NCI-H446 (cell line): ENCODE results near the gene DUSP2.

Experiments used
- DNase-seq, 2 experiments: peaks; one replicate each; lab custom pipeline; 2025; lab: John Stamatoyannopoulos, UW

The DUSP2 gene

DNA sequence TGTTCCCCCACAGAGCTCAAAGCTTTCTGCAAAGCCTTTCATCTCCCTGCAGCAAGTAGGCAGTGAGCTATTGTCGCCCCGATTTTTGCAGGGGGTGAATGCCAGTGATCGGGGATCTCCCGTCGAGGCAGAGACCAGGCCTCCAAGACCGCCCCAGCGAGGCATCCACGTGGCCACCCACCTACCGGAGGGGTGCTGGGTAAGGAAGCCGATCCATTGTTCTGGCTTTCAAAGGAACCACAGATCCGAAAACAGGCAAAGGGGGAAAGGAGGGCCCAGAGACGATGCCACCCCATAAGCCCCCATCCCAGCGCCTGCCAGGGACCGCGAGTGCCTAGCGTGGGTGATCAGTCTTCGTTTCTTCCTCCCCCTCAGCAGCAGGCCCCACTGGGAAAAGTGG, 31.3 kb downstream of the DUSP2 start:
- DNase-seq: no peak

GRCh38 chr2:96113367-96113677, 31.9 kb downstream of the DUSP2 start:
- no peak for DNase-seq

DNA sequence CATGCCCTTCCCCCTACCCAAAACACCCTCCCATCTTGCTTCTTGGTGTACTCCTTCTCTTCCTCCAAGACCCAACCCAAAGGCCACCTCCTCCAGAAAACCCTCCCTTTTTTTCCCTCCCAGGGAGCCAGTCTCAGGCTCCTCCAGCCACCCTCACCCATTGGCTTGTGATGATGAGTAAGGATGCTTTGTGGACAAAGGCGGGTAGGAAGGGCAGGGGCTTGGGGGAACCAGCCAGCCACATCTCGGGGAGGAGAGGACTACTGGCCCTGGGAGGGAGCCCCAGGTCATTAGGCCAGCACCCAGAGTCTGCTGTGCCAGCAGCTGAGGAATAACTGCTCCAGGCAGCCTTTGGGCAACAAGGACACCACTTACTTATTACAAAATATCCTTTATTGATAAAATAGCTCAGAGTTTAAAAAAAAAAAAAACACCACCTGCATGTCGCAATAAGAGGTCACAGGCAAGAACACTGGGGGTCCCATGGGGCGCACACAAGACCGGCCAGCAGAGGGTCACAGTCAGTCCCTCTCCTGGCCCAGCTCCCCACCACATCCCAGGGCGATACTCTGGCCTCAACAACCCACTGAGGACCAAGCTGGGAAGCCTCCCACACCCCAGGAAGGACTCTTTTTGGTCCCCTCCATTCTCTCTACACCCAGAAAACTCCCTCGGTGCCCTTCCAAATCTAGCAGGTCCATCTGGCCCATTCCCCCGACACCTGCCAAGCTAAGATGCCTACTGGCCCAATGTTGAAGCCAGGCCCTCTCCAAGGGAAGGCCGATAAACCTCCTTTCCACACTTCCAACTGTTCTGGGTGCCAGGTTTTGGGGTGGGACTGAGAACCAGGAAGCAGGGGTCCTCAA, 32.5 kb downstream of the DUSP2 start:
- no peak for DNase-seq

DNA sequence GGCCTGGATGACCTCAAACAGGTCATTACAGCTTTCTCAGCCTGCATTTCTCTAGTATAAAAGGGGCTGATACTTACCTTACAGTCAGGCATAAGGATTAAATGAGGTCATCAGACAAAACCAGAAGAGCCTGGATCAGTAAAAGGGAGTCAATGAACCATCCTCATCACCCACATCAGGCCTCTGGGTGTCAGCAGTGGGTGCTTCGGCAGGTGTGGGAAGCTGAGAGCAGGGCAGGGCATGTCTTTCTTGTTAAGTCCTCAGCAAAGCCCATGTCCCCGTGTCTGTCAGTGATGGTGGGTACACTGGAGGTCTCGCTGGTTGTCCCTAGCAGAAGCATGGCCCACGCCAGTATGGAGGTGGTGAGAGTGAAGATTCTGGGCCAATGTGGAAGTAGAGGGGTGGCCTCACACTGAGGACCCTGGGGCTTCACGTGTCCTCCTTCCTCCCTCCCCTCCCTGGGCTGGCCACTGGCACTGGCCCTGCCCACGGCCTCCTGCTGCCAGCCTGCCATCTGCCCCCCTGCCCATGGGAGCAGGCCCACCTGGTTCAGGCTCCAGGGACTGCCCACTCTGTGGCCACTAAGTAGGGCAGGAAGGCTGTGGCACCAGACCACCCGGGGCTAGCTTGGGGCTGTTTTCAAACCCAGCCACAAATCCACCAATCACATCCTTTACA, 33.3 kb downstream of the DUSP2 start:
- no peak for DNase-seq

DNA sequence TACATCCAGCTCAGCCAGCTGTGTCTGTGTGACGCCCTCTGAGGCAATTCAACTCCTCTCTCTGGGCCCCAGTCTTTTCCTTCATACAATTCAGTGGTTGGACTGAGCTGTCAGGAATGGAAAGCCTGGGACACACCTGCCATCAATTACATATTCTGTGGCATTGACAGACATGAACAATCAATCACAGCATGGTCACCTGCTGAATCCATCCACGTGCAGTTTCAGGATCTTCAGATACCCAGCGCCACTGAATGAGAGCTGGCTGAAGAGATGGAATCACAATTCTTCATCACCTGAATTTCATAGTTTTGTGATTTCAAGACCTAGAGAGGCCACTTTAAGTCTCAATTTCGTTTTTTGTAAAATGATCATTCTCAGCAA, 34.0 kb downstream of the DUSP2 start:
- no peak for DNase-seq

DNA sequence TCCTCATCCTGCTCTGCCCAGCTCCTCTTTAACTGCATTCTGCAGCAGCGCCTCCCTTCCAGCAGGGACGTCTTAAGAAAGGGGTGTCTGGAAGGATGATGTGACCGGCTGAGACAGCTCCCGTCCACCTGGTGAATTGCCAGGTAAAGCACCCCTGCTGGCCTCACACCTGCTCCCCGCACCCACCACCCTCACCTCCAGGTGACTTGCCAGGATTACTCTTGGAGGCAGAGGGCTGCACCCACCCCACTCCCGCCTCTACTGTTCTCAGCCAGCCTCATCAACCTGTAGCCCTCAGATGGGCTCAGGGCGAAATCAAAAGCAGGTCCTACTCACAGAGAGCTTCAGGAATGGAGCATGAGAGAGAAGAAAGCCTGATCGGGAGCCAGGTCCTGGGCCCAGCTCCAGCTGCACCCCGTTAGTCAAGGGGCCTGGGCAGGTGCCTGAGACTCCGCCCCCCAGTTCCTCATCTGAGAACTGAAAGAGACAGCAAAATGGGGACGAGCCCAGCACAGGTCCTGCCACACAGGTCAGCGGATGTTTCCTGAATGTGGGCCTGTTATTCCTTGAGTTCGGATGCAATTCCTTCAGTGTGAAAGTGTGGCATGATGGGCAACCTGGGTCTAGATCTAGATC, 34.5 kb downstream of the DUSP2 start:
- DNase-seq: no peak

DNA sequence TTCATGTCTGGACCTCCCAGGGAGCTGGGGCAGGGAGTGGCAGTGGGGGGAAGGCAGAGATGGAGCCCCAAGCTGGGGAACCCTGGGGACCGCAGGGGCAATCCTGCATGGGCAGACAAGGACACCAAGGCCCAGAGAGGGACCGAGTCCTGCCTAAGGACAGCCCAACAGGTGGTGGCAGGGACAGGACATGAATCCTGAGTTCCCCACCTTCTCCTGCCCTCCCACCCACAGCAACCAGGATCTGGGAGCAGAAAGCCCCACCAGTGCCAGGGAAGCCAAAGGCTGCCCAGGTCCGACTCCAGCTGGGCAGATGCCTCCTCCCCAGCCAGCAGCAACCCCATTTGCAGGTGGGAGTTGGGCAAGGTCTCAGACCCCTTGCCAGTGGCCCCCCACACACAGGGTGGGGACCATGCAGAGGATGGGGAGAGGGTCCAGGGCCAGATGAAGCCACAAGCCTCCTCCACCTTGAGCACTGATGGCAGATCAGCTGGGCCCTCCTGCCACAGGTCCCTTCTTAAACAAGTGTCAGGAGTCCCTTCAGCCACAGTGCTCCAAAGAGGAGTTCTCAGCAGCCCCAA, 35.2 kb downstream of the DUSP2 start:
- DNase-seq: no peak

- DNase-seq: no peak
Observed at GRCh38 chr2:96109361-96109680, 35.9 kb downstream of the DUSP2 start.

- no peak for DNase-seq
Observed at GRCh38 chr2:96108541-96109360, 36.5 kb downstream of the DUSP2 start.

DNA sequence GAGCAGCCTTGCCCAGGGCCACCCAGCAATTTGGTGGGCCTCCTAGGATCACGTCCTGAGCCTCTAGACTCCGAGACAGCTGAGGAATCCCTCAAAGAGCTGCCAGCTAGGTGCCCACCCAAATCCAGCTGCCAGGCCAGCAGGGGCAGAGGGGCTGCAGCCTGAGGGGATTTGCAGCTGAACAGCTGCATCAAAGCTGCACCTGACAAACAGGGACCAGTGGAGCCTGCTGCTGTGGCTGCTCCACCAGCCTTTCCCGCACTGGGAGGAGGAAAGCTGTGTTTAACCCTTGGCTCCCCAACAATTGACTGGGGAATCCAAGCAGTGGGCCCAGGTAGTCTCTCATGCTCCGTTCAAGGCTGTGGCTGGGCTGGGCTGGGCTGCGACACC, 37.1 kb downstream of the DUSP2 start:
- no peak for DNase-seq

DNA sequence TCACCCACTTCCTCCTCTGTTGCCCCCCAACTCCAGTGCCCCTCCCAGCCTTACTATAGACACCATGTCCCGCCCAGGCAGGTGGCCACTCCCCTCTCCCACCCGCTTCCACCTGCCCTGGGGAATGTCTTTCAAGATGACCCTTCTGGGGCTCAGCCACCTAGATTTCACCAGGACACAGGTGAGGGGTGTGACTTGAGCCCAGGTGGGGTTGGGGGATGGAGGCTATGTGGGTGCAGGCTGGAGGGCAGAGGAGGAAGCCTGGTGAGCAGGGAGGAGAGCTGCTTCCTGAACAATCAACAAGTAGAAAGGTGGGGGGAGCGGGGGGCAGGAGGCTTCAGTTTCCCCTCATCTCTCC, 37.6 kb downstream of the DUSP2 start:
- no peak for DNase-seq

GRCh38 chr2:96106991-96107707, 38.1 kb downstream of the DUSP2 start:
- DNase-seq: no peak

DNA sequence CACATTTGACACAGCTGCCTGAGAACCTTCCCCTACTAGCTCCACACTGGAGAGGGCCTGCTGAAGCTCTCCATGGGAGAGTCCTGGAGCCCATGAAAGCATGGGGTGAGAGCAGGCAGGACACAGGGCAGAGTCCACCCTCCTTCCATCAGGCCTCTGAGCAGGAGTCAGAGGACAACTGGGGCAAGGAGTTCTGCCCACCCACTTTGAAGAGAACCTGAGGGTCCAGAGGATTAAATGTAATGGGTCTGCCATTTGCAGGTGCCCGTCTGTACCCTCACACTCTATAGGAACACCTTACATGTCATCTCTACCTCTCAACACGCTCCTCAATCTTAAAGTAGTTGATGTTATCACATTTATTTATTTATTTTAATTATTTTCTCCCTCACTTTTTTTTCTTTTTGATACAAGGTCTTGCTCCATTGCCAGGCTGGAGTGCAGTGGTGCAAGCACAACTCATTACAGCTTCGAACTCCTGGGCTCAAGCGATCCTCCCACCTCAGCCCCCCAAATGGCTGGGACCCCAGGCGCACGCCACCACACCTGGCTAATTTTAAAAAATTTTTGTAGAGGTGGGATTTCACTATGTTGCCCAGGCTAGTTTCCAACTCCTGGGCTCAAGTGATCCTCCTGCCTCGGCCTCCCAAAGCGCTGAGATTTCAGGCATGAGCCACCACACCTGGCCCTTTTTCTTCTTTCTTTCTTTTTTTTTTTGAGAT, 39.1 kb downstream of the DUSP2 start:
- DNase-seq: no peak

- no peak for DNase-seq
Observed at GRCh38 chr2:96105152-96105915, 39.9 kb downstream of the DUSP2 start.

DNA sequence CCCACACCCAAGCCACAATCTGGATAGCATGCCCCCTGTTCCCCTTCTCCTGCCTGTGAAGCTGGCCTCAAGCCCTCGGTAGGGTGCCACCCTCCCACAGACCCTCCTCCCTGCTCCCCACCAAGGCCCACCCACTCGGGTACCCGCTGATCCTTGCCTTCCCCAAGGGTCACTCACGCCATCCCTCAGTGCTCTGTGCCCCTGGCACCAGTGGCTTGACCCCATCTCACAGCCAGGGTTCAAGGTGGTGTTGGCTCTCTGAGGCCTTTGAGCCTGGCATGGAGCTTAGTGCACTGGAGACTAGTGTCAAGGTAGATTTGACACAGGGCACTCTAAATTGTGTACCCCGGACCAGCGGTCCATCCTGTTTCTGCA, 40.8 kb downstream of the DUSP2 start:
- no peak for DNase-seq

DNA sequence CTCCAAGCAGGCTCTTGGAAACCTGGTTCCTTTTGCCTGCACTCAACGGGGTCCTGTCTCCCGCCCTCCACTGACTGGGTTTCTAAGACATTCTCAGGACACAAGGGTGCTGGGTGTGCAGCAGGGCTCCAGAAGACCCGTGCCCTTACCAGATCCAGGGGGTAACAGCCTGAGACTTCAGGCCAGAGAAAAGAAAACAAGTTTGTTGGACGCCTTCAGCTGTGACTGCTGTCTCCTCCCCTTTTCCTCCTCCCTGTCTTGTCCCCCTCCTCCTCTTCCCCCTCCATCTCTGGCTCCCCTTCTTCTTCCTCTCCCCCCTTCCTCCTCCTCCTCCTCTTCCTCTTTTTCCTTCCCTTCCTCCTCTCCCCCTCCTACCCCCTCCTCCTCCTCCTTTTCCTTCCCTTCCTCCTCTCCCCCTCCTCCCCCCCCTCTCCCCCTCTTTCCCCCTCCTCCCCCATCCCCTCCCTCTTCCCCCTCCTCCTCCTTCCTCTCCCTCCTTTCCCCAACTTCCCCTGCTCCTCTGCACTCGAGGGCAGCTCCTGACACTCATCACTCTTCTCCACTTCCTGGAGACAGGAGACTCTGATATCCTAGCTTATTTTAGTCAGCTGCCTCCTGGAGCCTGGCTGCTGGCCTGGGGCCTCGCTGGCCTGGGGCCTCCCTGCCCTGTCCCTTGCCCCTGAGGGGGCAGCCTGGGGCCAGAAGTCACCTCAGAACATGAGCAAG, 41.3 kb downstream of the DUSP2 start:
- DNase-seq: no peak

- no peak for DNase-seq
Observed at GRCh38 chr2:96103187-96103601, 42.0 kb downstream of the DUSP2 start.

DNA sequence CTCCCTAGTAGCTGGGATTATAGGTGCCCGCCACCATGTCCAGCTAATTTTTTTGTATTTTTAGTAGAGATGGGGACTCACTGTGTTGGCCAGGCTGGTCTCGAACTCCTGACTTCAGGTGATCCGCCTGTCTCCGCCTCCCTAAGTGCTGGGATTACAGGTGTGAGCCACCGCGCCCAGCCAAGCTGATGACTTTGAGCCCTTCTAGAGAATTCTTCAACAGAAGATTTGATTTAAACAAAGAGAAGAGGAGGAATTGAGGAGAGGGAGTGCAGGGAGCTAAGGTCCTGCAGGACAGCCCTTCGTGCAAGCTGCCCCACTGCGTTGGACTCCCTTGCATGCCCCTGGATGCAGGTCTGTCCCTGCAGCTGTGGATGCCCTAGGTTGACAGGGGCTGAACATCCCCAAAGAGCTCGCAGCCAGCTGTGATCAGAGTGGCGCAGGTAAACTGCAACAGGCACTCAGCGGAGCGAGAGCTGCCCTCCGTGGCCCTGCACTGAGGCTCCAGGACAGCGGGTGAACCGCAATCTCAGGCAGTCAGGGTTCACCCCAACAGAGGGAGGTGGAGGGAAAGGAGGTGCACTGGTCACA, 42.5 kb downstream of the DUSP2 start:
- DNase-seq: no peak

DNA sequence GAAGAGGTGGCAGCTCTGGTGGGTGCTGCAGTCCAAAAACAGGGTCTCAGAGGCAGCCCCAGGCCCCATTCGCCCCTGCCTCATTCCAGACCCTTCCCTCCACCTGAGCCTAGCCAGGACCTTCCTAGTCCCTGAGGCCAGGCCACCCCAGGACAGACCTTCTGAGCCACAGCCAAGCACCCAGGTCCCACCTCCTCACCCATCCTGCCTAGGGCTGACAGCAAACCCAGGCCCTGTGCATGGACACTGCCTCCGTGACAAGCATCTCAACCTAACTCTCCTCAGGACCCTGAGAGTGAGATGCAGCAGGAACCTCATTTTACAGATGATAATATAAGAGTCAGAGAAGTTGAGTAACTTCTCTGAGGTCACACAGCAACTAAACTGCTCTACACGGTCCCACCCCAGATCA, 44.3 kb downstream of the DUSP2 start:
- no peak for DNase-seq
